Smooth muscle cell of trachea (primary cell): ENCODE measurements around the gene DDB1. TPM values are rescaled to one million over a fixed set of nuclear protein-coding genes. Genes with fewer than 3 reads are reported as not detected.

Experiments
- total RNA-seq: library from RNA; depleted of rRNA; stranded (reverse); fragments of >200 nt; gene quantifications from 2 replicates; pipeline ENCODE4 v1.2.1, GENCODE V29; 2014

The DDB1 gene
- total RNA-seq = 292 and 525 TPM in 2 replicates

DNA sequence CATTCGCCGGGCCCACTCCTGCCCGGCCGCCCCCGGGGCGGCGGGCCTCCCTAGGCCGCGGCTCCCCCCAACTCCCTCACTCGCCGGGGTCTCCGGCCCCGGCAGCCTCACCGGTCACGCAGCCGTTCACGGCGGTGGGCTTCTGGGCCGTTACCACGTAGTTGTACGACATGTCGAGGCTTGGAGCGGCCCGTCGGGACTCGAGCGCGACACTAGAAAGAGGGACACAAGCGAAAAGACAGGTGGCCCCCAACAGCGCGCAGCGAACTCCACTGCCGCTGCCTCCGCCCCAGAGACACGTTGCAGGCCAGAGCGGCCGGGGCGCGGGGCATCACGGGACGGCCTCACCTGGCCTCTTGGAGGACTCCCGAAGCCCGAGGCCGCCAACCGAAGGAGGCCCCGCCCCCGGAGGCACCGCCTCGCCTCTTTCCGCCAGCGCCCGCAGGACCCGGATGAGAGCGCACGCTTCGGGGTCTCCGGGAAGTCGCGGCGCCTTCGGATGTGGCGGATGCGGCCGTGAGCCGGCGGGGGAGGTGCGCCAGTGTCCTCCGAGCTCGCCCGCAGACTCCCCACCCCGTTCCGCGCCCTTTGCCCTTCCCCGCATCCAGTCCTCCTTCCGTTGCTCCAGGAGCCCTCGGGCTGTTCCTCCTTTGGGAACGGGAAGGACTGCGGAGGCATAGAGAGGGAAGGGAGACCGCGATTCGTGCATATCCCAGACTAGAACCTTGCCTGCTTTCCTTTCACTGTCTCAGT lies at the start of gene DDB1, which contains the start of gene TKFC:
Gene DDB1, minus strand, starts transcription at position 309 of the 753 bp plus-strand sequence. Its CDS starts 137 bp downstream, at position 172.
Gene TKFC, plus strand, starts transcription at position 432 of the 753 bp plus-strand sequence. CDS start 1,501 bp downstream, outside the sequence.

DNA sequence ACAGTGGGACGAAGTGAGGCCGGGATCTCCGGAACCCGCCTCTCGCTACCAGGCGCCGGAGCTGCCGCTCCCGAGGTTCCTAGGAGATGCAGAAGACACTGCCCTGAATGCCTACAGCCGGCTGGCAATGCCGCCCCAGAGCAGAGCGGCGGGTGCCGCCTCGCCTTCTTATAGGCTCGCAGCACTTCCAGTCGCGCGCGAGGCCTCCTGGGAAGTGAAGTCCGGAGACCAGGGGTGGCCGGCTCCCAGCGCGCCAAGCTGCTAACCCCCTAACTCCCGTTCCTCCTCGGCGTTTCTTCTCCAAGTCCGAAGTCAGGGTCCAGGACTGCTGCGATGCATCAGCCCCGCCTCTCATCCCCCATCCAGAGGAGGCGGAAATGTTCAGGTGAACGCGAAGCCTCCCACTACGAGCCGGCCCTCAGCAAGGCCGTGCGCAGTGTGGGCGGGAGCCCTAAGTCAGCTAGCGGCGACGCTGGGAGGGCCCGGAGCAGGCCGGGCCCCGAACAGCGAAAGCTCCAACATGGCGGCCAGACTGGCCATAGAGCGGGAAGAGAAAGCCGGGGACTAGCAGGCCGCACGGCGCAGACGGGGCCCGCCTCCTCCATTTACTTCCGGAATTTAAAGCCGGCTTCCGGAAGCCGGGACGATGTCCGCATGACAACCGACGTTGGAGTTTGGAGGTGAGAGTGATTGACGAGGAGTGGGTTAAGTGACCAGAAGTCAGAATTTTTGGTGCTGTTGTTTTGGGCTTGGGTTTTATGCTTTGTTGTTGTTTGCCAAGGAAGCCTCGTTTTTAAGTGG lies 29.0 kb upstream of the DDB1 start, which contains the start of the genes CYB561A3 and TMEM138:
Gene CYB561A3, minus strand, starts transcription at position 142 of the 801 bp plus-strand sequence. CDS start 5,169 bp downstream, outside the sequence.
Gene TMEM138, plus strand, starts transcription at position 634 of the 801 bp plus-strand sequence. CDS start 2,017 bp downstream, outside the sequence.

DNA sequence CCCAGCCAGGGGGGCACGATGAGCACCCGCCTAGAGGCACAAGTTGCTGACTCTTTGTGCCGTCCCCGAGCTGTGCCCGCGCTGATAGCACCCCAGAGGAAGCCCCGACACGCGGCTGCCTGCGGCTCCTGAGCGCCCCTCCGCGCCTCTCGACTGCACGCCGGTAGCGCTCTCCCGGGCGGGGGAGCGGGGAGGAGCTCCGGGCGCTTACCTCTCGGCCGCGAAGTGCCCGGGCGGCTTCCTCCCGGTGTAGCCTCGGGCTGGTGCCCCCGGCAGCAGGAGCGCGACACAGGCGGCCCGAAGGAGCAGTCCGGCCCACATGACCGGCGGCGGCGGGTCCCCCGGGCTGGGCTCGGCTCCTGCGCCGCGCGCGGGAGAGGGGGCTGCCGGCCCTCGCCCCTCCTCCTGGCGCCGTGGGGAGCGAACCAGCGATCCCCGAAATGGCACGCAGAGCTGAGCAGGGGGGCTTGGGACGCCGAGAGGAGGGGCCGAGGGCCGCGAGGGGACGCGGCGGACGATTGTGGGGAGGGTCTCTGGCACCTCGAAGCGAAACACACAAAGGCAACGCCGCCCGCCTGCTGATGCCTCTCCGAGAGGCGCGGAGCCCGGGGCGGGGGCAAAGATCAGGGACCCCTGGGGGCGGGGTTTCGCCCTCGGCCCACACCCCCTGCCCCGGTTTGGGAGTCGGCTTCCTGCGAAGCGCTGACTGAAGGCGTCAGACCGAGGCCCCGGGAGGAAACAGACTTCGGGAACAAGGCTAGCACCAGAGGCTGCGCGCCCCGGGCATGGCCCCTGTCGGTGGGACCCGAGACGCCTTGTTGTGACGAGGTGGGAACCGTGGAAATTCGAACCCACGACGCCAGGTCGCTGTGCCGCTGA lies 37.9 kb downstream of the DDB1 start, which contains the start of gene VWCE:
Gene VWCE, minus strand, starts transcription at position 600 of the 879 bp plus-strand sequence. Its CDS starts 279 bp downstream, at position 321.

Other genes with a start within 250 kb of the DDB1 start
- not detected in 2 replicates for gene CD5, start 230.6 kb downstream of the DDB1 start, total RNA-seq
- gene VPS37C, start 171.7 kb downstream of the DDB1 start, total RNA-seq = 10.0 and 13.1 TPM in 2 replicates
- gene PGA3, start 129.6 kb downstream of the DDB1 start, total RNA-seq = 0.50 and 2.0 TPM in 2 replicates
- 0.66 TPM in 1 of 2 replicates, not detected in the other for gene PGA4, start 110.8 kb downstream of the DDB1 start, total RNA-seq
- gene PGA5, start 91.9 kb downstream of the DDB1 start, total RNA-seq = 0.29 and 0.50 TPM in 2 replicates
- 1.2 and 8.4 TPM in 2 replicates for gene VWCE, start 37.8 kb downstream of the DDB1 start, total RNA-seq
- gene TKFC, start 123 bp upstream of the DDB1 start, total RNA-seq = 33.5 and 37.1 TPM in 2 replicates
- 38.1 and 174 TPM in 2 replicates for gene CYB561A3, start 28.8 kb upstream of the DDB1 start, total RNA-seq
- 14.7 and 25.3 TPM in 2 replicates for gene TMEM138, start 29.3 kb upstream of the DDB1 start, total RNA-seq
- gene TMEM216, start 59.5 kb upstream of the DDB1 start, total RNA-seq = 7.6 and 11.8 TPM in 2 replicates
- 20.8 and 21.2 TPM in 2 replicates for gene CPSF7, start 96.9 kb upstream of the DDB1 start, total RNA-seq
- 33.7 and 52.7 TPM in 2 replicates for gene SDHAF2, start 97.0 kb upstream of the DDB1 start, total RNA-seq
- 0.17 TPM in 1 of 2 replicates, not detected in the other for gene LRRC10B, start 175.6 kb upstream of the DDB1 start, total RNA-seq
- 12.1 and 22.7 TPM in 2 replicates for gene SYT7, start 248.0 kb upstream of the DDB1 start, total RNA-seq